ENCODE measurements around the gene PTPRQ.
"Not testable (repeated sequence)": the region's sequence is repeated elsewhere in the genome, so short reads cannot be mapped to it uniquely, and the experiment has no call there.

The PTPRQ gene

GRCh38 chr12:80472236-80472635 is 28.2 kb downstream of the PTPRQ start:
- no peak for DNase-seq

- DNase-seq, result no peak
Observed at GRCh38 chr12:80472911-80473500, 29.0 kb downstream of the PTPRQ start.

GRCh38 chr12:80477521-80478145 is 33.6 kb downstream of the PTPRQ start:
- DNase-seq, result not testable (repeated sequence)

- DNase-seq, result no peak
Observed at GRCh38 chr12:80484746-80485145, 40.7 kb downstream of the PTPRQ start.

- DNase-seq, result no peak
Observed at GRCh38 chr12:80485222-80485987, 41.4 kb downstream of the PTPRQ start.

- DNase-seq, result no peak
Observed at GRCh38 chr12:80490329-80490728, 46.3 kb downstream of the PTPRQ start.

- no peak for DNase-seq
Observed at GRCh38 chr12:80491166-80491565, 47.1 kb downstream of the PTPRQ start.

GRCh38 chr12:80493466-80493865 is 49.4 kb downstream of the PTPRQ start:
- no peak for DNase-seq

GRCh38 chr12:80494836-80495235 is 50.8 kb downstream of the PTPRQ start:
- no peak for DNase-seq

- no peak for DNase-seq
Observed at GRCh38 chr12:80498059-80498728, 54.2 kb downstream of the PTPRQ start.

- no peak for DNase-seq
Observed at GRCh38 chr12:80504389-80505163, 60.5 kb downstream of the PTPRQ start.

GRCh38 chr12:80509781-80510556 is 65.9 kb downstream of the PTPRQ start:
- DNase-seq, result no peak

GRCh38 chr12:80512781-80513180 is 68.7 kb downstream of the PTPRQ start:
- DNase-seq, result no peak

GRCh38 chr12:80513211-80513610 is 69.2 kb downstream of the PTPRQ start:
- no peak for DNase-seq

GRCh38 chr12:80517655-80518054 is 73.6 kb downstream of the PTPRQ start:
- DNase-seq, result no peak

GRCh38 chr12:80531646-80532045 is 87.6 kb downstream of the PTPRQ start:
- no peak for DNase-seq

GRCh38 chr12:80539029-80539428 is 95.0 kb downstream of the PTPRQ start:
- no peak for DNase-seq

- DNase-seq, result no peak
Observed at GRCh38 chr12:80549298-80549697, 105.3 kb downstream of the PTPRQ start.

GRCh38 chr12:80551897-80552296 is 107.9 kb downstream of the PTPRQ start:
- DNase-seq, result no peak

GRCh38 chr12:80553316-80553715 is 109.3 kb downstream of the PTPRQ start:
- DNase-seq, result no peak

- DNase-seq, result no peak
Observed at GRCh38 chr12:80556566-80556965, 112.5 kb downstream of the PTPRQ start.

- no peak for DNase-seq
Observed at GRCh38 chr12:80559766-80560165, 115.7 kb downstream of the PTPRQ start.

Measured in stimulated activated naive CD4-positive, alpha-beta T cell (primary cell).